IPS DF 6.9 (cell line): Measurements from ENCODE around the gene COL25A1.
"Not testable (repeated sequence)": the region's sequence is repeated elsewhere in the genome, so short reads cannot be mapped to it uniquely, and the experiment has no call there.

Source experiments
- DNase-seq: peaks from one replicate; pipeline ENCODE4 v3.0.0-alpha.2; 2013; ENCODE audit warnings: low read depth, low spot score
- H3K27ac ChIP-seq: one replicate; pipeline ENCODE4 v1.5.1; 2013; ENCODE audit warnings: low read length, control low read depth
- H3K27me3 ChIP-seq: 2 replicates; pipeline ENCODE4 v1.6.1; 2013; ENCODE audit warnings: mild to moderate bottlenecking, low read length; ENCODE audit not compliant: control insufficient read depth, insufficient read depth
- H3K36me3 ChIP-seq: 2 replicates; pipeline ENCODE4 v1.6.1; 2013; ENCODE audit warnings: low read length; ENCODE audit not compliant: control insufficient read depth, insufficient read depth
- H3K4me1 ChIP-seq: 2 replicates; pipeline ENCODE4 v1.6.1; 2013; ENCODE audit warnings: low read length; ENCODE audit not compliant: control insufficient read depth, insufficient read depth
- H3K4me3 ChIP-seq: 2 replicates; pipeline ENCODE4 v1.5.1; 2013; ENCODE audit warnings: mild to moderate bottlenecking, low read length
- H3K9me3 ChIP-seq: 2 replicates; pipeline ENCODE4 v1.6.1; 2013; ENCODE audit warnings: low read length, inconsistent platforms; ENCODE audit not compliant: control insufficient read depth, insufficient read depth
- WGBS: extraction: QIAGEN DNeasy Blood & Tissue Kit; methylation state at CpG from one replicate; pipeline ENCODE4 v1.1.7; 2013; ENCODE audit warnings: mixed read lengths, missing lambda C conversion rate; ENCODE audit not compliant: insufficient read length, insufficient coverage; 5-methylcytosine and 5-hydroxymethylcytosine counted together

The COL25A1 gene

GRCh38 chr4:108887034-108887433, 415.4 kb downstream of the COL25A1 start:
- peaks cover 2% of the 10 kb centered on the region; the same call in 1 of the 2 replicates for H3K4me1 ChIP-seq
- no peak for DNase-seq
- 100% methylated on average over 1 of the region's 5 CpGs for whole genome bisulfite sequencing
- no peaks in the 10 kb centered on the region for H3K9me3 ChIP-seq
- no peaks in the 10 kb centered on the region for H3K27me3 ChIP-seq
- H3K4me3 ChIP-seq = no peak overlapping the region
- H3K36me3 ChIP-seq = no peaks in the 10 kb centered on the region
- H3K27ac ChIP-seq = no peak overlapping the region

GRCh38 chr4:108885211-108885610, 417.2 kb downstream of the COL25A1 start:
- H3K9me3 ChIP-seq = no peaks in the 10 kb centered on the region
- no peaks in the 10 kb centered on the region for H3K36me3 ChIP-seq
- H3K27ac ChIP-seq = no peak overlapping the region
- no CpG with 5 or more reads among the region's 1 CpG for WGBS
- no peak overlapping the region for H3K4me3 ChIP-seq
- no peaks in the 10 kb centered on the region for H3K4me1 ChIP-seq
- H3K27me3 ChIP-seq = no peaks in the 10 kb centered on the region
- DNase-seq = no peak

GRCh38 chr4:108884596-108884995, 417.9 kb downstream of the COL25A1 start:
- no peak for DNase-seq
- H3K27ac ChIP-seq = no peak overlapping the region
- no peaks in the 10 kb centered on the region for H3K27me3 ChIP-seq
- H3K36me3 ChIP-seq = no peaks in the 10 kb centered on the region
- H3K9me3 ChIP-seq = no peaks in the 10 kb centered on the region
- no peaks in the 10 kb centered on the region for H3K4me1 ChIP-seq
- no peak overlapping the region for H3K4me3 ChIP-seq

GRCh38 chr4:108881986-108882385, 420.5 kb downstream of the COL25A1 start:
- WGBS = no CpG with 5 or more reads among the region's 4 CpGs
- Histone ChIP-seq H3K27ac (no peak overlapping the region), H3K4me1 (no peaks in the 10 kb centered on the region), H3K36me3 (no peaks in the 10 kb centered on the region), H3K9me3 (no peaks in the 10 kb centered on the region), H3K4me3 (no peak overlapping the region), H3K27me3 (no peaks in the 10 kb centered on the region)
- DNase-seq = no peak

GRCh38 chr4:108881190-108881589, 421.3 kb downstream of the COL25A1 start:
- Histone ChIP-seq H3K4me3 (no peak overlapping the region), H3K9me3 (no peaks in the 10 kb centered on the region), H3K36me3 (no peaks in the 10 kb centered on the region), H3K27me3 (no peaks in the 10 kb centered on the region), H3K27ac (no peak overlapping the region), H3K4me1 (no peaks in the 10 kb centered on the region)
- no CpG with 5 or more reads among the region's 3 CpGs for WGBS
- DNase-seq = no peak

- no peak for DNase-seq
- Histone ChIP-seq H3K4me1 (no peaks in the 10 kb centered on the region), H3K27me3 (no peaks in the 10 kb centered on the region), H3K4me3 (no peak overlapping the region), H3K9me3 (no peaks in the 10 kb centered on the region), H3K27ac (no peak overlapping the region), H3K36me3 (no peaks in the 10 kb centered on the region)
- WGBS = no CpG with 5 or more reads among the region's 3 CpGs
These were observed 423.7 kb downstream of the COL25A1 start for GRCh38 chr4:108878806-108879205.

- no peak for DNase-seq
- Histone ChIP-seq H3K4me1 (no peaks in the 10 kb centered on the region), H3K4me3 (no peak overlapping the region), H3K27ac (no peak overlapping the region), H3K9me3 (no peaks in the 10 kb centered on the region), H3K27me3 (no peaks in the 10 kb centered on the region), H3K36me3 (no peaks in the 10 kb centered on the region)
- no CpG with 5 or more reads among the region's 2 CpGs for WGBS
These were observed 424.6 kb downstream of the COL25A1 start for GRCh38 chr4:108877821-108878220.

GRCh38 chr4:108874806-108875205, 427.7 kb downstream of the COL25A1 start:
- no CpG with 5 or more reads among the region's 1 CpG for WGBS
- H3K27ac ChIP-seq = no peak overlapping the region
- H3K4me1 ChIP-seq = no peaks in the 10 kb centered on the region
- H3K36me3 ChIP-seq = no peaks in the 10 kb centered on the region
- H3K27me3 ChIP-seq = no peaks in the 10 kb centered on the region
- no peak for DNase-seq
- H3K9me3 ChIP-seq = no peaks in the 10 kb centered on the region
- no peak overlapping the region for H3K4me3 ChIP-seq

- not testable (repeated sequence) for H3K9me3 ChIP-seq, DNase-seq, H3K36me3 ChIP-seq, H3K27me3 ChIP-seq, H3K4me1 ChIP-seq, H3K4me3 ChIP-seq, H3K27ac ChIP-seq
- no CpG with 5 or more reads among the region's 9 CpGs for WGBS
These were observed 432.5 kb downstream of the COL25A1 start for GRCh38 chr4:108869970-108870369.

GRCh38 chr4:108868606-108869227, 433.7 kb downstream of the COL25A1 start:
- Histone ChIP-seq H3K27ac (no peak overlapping the region), H3K36me3 (no peaks in the 10 kb centered on the region), H3K4me1 (no peaks in the 10 kb centered on the region), H3K27me3 (no peaks in the 10 kb centered on the region), H3K9me3 (no peaks in the 10 kb centered on the region), H3K4me3 (no peak overlapping the region)
- no peak for DNase-seq
- WGBS = no CpG with 5 or more reads among the region's 1 CpG

GRCh38 chr4:108867476-108867875, 435.0 kb downstream of the COL25A1 start:
- no peak overlapping the region for H3K27ac ChIP-seq
- H3K36me3 ChIP-seq = no peaks in the 10 kb centered on the region
- H3K4me1 ChIP-seq = no peaks in the 10 kb centered on the region
- H3K9me3 ChIP-seq = no peaks in the 10 kb centered on the region
- no peak for DNase-seq
- no peak overlapping the region for H3K4me3 ChIP-seq
- no peaks in the 10 kb centered on the region for H3K27me3 ChIP-seq
